ENCODE results near the gene OSBPL10.

DNA sequence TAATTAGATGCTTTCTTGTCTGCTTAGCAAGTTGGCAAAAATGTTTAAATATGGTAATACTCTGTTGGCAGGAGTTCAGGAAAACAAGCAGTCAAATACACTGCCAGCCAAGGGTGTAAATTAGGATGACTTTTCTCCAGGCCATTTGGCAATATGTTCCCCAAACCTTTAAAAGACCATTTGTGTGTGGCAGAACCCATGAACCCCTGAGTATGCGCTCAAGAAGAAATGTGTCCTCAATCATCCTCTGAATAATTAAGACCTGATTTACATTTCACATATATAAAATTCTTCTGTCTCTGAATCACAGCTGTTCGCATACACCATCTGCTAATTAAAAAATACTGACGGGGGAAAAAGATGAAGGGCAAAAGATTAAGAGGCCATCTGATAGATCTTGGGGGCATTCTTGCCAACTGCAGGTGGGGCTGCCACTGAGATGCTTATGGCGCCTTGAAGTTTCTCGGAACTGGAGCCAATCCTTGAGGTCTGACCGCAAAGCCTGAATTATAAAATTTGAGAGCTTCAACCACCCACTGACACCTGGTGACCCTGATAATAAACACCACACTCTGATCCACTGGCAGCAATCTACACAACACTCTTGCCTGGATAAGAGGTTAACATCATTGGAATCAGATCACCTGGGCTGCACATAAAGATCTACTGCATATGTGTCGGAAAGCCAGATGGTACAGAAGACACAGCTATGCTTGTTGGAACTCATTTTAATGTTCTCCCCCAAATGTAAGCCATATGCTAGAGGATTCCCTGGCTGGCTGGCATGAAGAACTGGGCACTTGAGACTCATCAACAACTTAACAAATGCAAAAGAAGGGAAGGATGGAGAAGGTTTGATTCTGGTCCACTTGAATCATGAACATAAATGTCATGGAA is 190.6 kb downstream of the OSBPL10 start:
- TF ChIP-seq EZH2 (IDR thresholded peaks at IDR 0.05; ENCODE audit: low read length, unreplicated experiment) (no peak), CTCF (conservative IDR thresholded peaks at IDR 0.05; ENCODE audit: low read depth, low read length) (no peak), EZH2phosphoT487 (IDR thresholded peaks at IDR 0.05; ENCODE audit: borderline replicate concordance, low read length) (no peak)

Data from PC-3 (cell line).